MM.1S (cell line): ENCODE measurements around the gene TMEM214.

ENCODE experiments used
- DNase-seq: peaks from one replicate; pipeline ENCODE4 v3.0.0-alpha.2; 2015
- H2AFZ ChIP-seq: fragments of 300-600 bp; sonication (generic); 2 replicates; pipeline ENCODE4 v1.6.0; 2016; ENCODE audit warnings: antibody characterized with exemption, low read length
- H3F3A ChIP-seq: fragments of 300-600 bp; sonication (generic); 2 replicates; pipeline ENCODE4 v1.6.1; 2016; ENCODE audit warnings: mild to moderate bottlenecking, antibody characterized with exemption, low read length, moderate library complexity, mixed read lengths; ENCODE audit not compliant: insufficient read depth
- H3K27ac ChIP-seq: fragments of 300-600 bp; sonication (generic); 2 replicates; pipeline ENCODE4 v1.5.1; 2016; ENCODE audit warnings: mild to moderate bottlenecking, low read length
- H3K27me3 ChIP-seq: fragments of 300-600 bp; sonication (generic); replicated peaks from 2 replicates; pipeline ENCODE4 v1.6.0; 2016; ENCODE audit warnings: low read length; ENCODE audit not compliant: insufficient read depth
- H3K36me3 ChIP-seq: fragments of 300-600 bp; sonication (generic); replicated peaks from 2 replicates; pipeline ENCODE4 v1.6.1; 2016; ENCODE audit warnings: mild to moderate bottlenecking, low read length, mixed read lengths; ENCODE audit not compliant: insufficient read depth
- H3K4me1 ChIP-seq: fragments of 300-600 bp; sonication (generic); 2 replicates; pipeline ENCODE4 v1.6.1; 2016; ENCODE audit warnings: low read length, mixed read lengths
- H3K4me2 ChIP-seq: fragments of 300-600 bp; sonication (generic); 2 replicates; pipeline ENCODE4 v1.6.0; 2016; ENCODE audit warnings: low read depth, low read length
- H3K4me3 ChIP-seq: fragments of 300-600 bp; sonication (generic); 2 replicates; pipeline ENCODE4 v1.5.1; 2016; ENCODE audit warnings: low read length, mixed read lengths
- H3K79me2 ChIP-seq: fragments of 300-600 bp; sonication (generic); 2 replicates; pipeline ENCODE4 v1.6.1; 2016; ENCODE audit warnings: mixed run types, low read length, mixed read lengths
- H3K9ac ChIP-seq: fragments of 300-600 bp; sonication (generic); 2 replicates; pipeline ENCODE4 v1.6.1; 2016; ENCODE audit warnings: low read length, mixed read lengths
- H3K9me2 ChIP-seq: fragments of 300-600 bp; sonication (generic); replicated peaks from 2 replicates; pipeline ENCODE4 v1.6.1; 2016; ENCODE audit warnings: mild to moderate bottlenecking, low read length, mixed read lengths; ENCODE audit not compliant: insufficient read depth
- H3K9me3 ChIP-seq: fragments of 300-600 bp; sonication (generic); replicated peaks from 2 replicates; pipeline ENCODE4 v1.6.1; 2016; ENCODE audit warnings: mild to moderate bottlenecking, low read length, mixed read lengths; ENCODE audit not compliant: insufficient read depth
- H4K20me1 ChIP-seq: fragments of 300-600 bp; sonication (generic); 2 replicates; pipeline ENCODE4 v1.6.1; 2016; ENCODE audit warnings: mild to moderate bottlenecking, low read length, moderate library complexity, mixed read lengths; ENCODE audit not compliant: insufficient read depth
- CTCF ChIP-seq: fragments of 300-600 bp; sonication (generic); IDR thresholded peaks from 2 replicates; pipeline ENCODE4 v1.5.1; 2016; ENCODE audit warnings: antibody characterized with exemption, low read length, mixed read lengths
- EZH2 ChIP-seq: fragments of 300-600 bp; sonication (generic); optimal IDR thresholded peaks from 2 replicates; pipeline ENCODE3; 2017; ENCODE audit warnings: low read depth, mild to moderate bottlenecking, antibody characterized with exemption, low read length, mixed read lengths
- EZH2phosphoT487 ChIP-seq: fragments of 300-600 bp; sonication (generic); IDR thresholded peaks from 2 replicates; pipeline ENCODE4 v1.6.1; 2018; ENCODE audit warnings: antibody characterized with exemption, low read length

Gene TMEM214

DNA sequence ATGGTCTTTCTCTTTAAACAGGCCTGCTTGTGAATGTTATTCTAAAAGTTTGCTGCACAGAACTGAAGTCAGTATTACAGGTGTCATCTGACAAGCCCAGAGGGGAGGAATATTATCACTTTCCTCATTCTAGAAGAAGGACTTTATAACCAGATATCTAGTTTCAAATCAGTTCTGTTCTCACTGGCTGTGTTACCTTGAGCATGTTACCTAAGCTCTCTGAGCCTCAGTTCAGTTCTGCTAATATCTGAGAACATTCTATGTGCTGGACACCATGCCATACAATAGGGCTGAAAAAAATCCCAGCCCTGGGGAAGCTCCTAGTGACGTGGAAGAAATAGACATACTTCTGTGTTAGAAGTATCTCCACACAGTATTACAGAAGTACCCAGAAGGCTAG is 34.4 kb upstream of the TMEM214 start:
- H3K9ac ChIP-seq = no peak overlapping the region
- H3K36me3 ChIP-seq = no peaks in the 10 kb centered on the region
- no peaks in the 10 kb centered on the region for H3K9me2 ChIP-seq
- no peaks in the 10 kb centered on the region for H3F3A ChIP-seq
- H3K4me1 ChIP-seq = no peaks in the 10 kb centered on the region
- DNase-seq = no peak
- no peak overlapping the region for H3K4me2 ChIP-seq
- no peaks in the 10 kb centered on the region for H3K27me3 ChIP-seq
- no peaks in the 10 kb centered on the region for H4K20me1 ChIP-seq
- H3K9me3 ChIP-seq = no peaks in the 10 kb centered on the region
- H3K27ac ChIP-seq = no peak overlapping the region
- no peaks in the 10 kb centered on the region for H3K79me2 ChIP-seq
- no peak overlapping the region for H3K4me3 ChIP-seq
- TF ChIP-seq CTCF = no peak
- no peak for TF ChIP-seq EZH2phosphoT487
- no peak for TF ChIP-seq EZH2
- no peak overlapping the region for H2AFZ ChIP-seq

DNA sequence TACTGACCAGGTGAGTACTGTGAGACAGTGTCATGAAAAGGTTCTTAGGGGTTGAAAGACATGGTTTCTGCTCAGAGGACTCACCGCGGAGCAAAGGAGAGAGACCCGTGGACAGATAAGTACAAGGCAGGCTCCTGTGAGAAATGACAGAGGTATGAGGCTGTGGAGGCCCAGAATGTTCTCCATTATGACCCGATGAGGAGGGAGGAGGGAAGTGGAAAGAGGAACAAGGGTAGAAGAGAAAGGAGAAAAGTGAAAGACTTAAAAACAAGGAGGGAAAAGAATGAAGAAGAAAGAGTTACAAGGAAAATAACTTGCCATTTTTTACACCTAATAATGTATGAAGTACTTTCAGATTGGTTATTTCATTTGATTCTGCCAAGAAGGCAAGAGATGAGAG is 32.5 kb upstream of the TMEM214 start:
- Histone ChIP-seq H3K27me3 (no peaks in the 10 kb centered on the region), H3K79me2 (no peaks in the 10 kb centered on the region), H3K9me3 (no peaks in the 10 kb centered on the region), H3K27ac (no peak overlapping the region), H3K4me2 (no peak overlapping the region), H2AFZ (no peak overlapping the region), H3F3A (no peaks in the 10 kb centered on the region), H3K9me2 (no peaks in the 10 kb centered on the region), H3K9ac (no peak overlapping the region), H3K4me1 (no peaks in the 10 kb centered on the region), H3K4me3 (no peak overlapping the region), H4K20me1 (no peaks in the 10 kb centered on the region), H3K36me3 (no peaks in the 10 kb centered on the region)
- TF ChIP-seq CTCF = no peak
- TF ChIP-seq EZH2phosphoT487 = no peak
- no peak for TF ChIP-seq EZH2
- DNase-seq = no peak

- no peaks in the 10 kb centered on the region for H3K9me2 ChIP-seq
- no peaks in the 10 kb centered on the region for H3K9me3 ChIP-seq
- no peaks in the 10 kb centered on the region for H4K20me1 ChIP-seq
- no peak overlapping the region for H3K4me3 ChIP-seq
- H3F3A ChIP-seq = no peaks in the 10 kb centered on the region
- H3K4me1 ChIP-seq = no peaks in the 10 kb centered on the region
- no peaks in the 10 kb centered on the region for H3K36me3 ChIP-seq
- no peak overlapping the region for H3K9ac ChIP-seq
- no peak overlapping the region for H3K27ac ChIP-seq
- H3K79me2 ChIP-seq = no peaks in the 10 kb centered on the region
- H3K27me3 ChIP-seq = no peaks in the 10 kb centered on the region
- no peak for TF ChIP-seq EZH2phosphoT487
- TF ChIP-seq CTCF = no peak
- TF ChIP-seq EZH2 = no peak
- H2AFZ ChIP-seq = no peak overlapping the region
- no peak overlapping the region for H3K4me2 ChIP-seq
- no peak for DNase-seq
Measured at GRCh38 chr2:27000995-27001394, 31.8 kb upstream of the TMEM214 start.
